ENCODE measurements around the gene LDAH.

Gene LDAH

DNA sequence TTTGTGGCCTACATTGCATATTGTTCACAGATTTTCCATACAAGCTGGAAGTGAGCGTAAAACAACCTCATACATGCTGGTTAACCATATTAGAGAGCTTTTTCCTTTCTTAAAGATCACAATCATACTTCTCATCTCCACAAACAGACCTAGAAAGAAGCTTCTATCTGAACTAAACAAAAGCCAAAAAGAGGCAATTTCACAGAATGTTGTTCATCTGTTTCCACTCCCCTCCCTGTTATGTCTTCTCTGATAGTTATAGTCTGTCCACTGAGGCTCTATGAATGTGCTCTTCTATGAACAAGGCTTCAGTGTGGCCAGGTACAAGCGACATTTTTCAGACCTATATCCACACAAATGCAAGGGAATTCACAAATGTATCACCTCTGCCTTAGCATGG, 63.4 kb downstream of the LDAH start:
- H2BK5ac ChIP-seq (ENCODE audit: low read length), result no peak overlapping the region
- H3K18ac ChIP-seq (ENCODE audit: low read length), result no peak overlapping the region
- no peak overlapping the region for H2BK12ac ChIP-seq (ENCODE audit: low read length)
- no peak overlapping the region for H4K91ac ChIP-seq (ENCODE audit: low read depth, low read length, poor library complexity)
- no peak overlapping the region for H3K4ac ChIP-seq (ENCODE audit: low read length)
- no CpG with 5 or more reads among the region's 2 CpGs for WGBS, 2 donors (ENCODE audit: extremely low coverage in 2 of 2, insufficient read length in 2 of 2, insufficient replicate concordance in 1 of 2)
- H3K9ac ChIP-seq (ENCODE audit: low read depth, low read length, poor library complexity), result no peak overlapping the region
- no peak overlapping the region for H2AK5ac ChIP-seq (ENCODE audit: low read depth, low read length)
- no peak overlapping the region for H3K4me2 ChIP-seq (ENCODE audit: insufficient read depth, low read length, poor library complexity, severe bottlenecking)
- H4K8ac ChIP-seq (ENCODE audit: low read depth, low read length), result no peak overlapping the region
- no peak for DNase-seq (ENCODE audit: low spot score)
- H2BK120ac ChIP-seq (ENCODE audit: low read depth, low read length), result no peak overlapping the region
- H3K4me3 ChIP-seq (ENCODE audit: low read length in 2 of 2), result no peak overlapping the region
- H3K27me3 ChIP-seq (ENCODE audit: control insufficient read depth in 3 of 3, insufficient read depth in 3 of 3, low read depth in 1 of 3, low read length in 3 of 3), result no peaks in the 10 kb centered on the region
- no peak overlapping the region for H3K14ac ChIP-seq (ENCODE audit: low read length)
- no peaks in the 10 kb centered on the region for H3K9me3 ChIP-seq (replicated peaks in 1 of 2; ENCODE audit: control insufficient read depth in 2 of 2, insufficient read depth in 1 of 2, low read depth in 1 of 2, low read length in 2 of 2)
- H3K23ac ChIP-seq (ENCODE audit: low read depth, low read length, poor library complexity), result no peak overlapping the region
- H3K4me1 ChIP-seq (ENCODE audit: control insufficient read depth in 2 of 2, insufficient read depth in 1 of 2, low read depth in 1 of 2, low read length in 2 of 2), result no peaks in the 10 kb centered on the region
- H2AFZ ChIP-seq (ENCODE audit: low read length), result no peak overlapping the region
- no peaks in the 10 kb centered on the region for H3K79me1 ChIP-seq (ENCODE audit: low read depth, low read length)
- no peak overlapping the region for H2BK15ac ChIP-seq (ENCODE audit: low read length)
- H3K36me3 ChIP-seq (replicated peaks in 1 of 2; ENCODE audit: control insufficient read depth in 2 of 2, insufficient read depth in 2 of 2, low read length in 2 of 2), result peaks cover 4 to 53% of the 10 kb centered on the region in 2 donors
- no peak overlapping the region for H3K27ac ChIP-seq (replicated peaks; ENCODE audit: low read length)

DNA sequence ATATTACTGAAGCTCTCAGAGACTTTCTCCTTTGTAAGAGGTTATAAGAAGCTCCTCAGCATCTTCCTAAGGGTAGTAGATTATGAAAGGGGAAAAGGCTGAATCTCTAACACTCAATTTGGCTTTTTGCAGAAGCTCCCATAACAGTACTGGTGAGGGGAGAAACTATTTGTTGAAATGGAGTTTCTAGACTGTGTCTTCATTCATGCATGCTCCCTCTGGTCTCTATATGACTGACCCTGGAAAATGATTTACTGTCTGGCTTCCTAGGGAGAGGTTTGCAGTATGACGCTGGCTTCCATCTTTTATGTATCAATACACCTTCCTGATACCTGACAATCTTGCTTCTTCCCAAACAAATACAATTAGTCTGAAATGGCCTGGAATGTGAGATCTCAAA, 63.9 kb downstream of the LDAH start:
- Histone ChIP-seq H4K8ac (ENCODE audit: low read depth, low read length) (no peak overlapping the region), H3K27me3 (ENCODE audit: control insufficient read depth in 3 of 3, insufficient read depth in 3 of 3, low read depth in 1 of 3, low read length in 3 of 3) (no peaks in the 10 kb centered on the region), H2BK5ac (ENCODE audit: low read length) (no peak overlapping the region), H3K4ac (ENCODE audit: low read length) (no peak overlapping the region), H3K4me2 (ENCODE audit: insufficient read depth, low read length, poor library complexity, severe bottlenecking) (no peak overlapping the region), H3K23ac (ENCODE audit: low read depth, low read length, poor library complexity) (no peak overlapping the region), H3K79me1 (ENCODE audit: low read depth, low read length) (no peaks in the 10 kb centered on the region), H3K4me3 (ENCODE audit: low read length in 2 of 2) (no peak overlapping the region), H2BK120ac (ENCODE audit: low read depth, low read length) (no peak overlapping the region), H3K36me3 (replicated peaks in 1 of 2; ENCODE audit: control insufficient read depth in 2 of 2, insufficient read depth in 2 of 2, low read length in 2 of 2) (peaks cover 4 to 51% of the 10 kb centered on the region in 2 donors), H2AFZ (ENCODE audit: low read length) (no peak overlapping the region), H2BK15ac (ENCODE audit: low read length) (no peak overlapping the region), H3K4me1 (ENCODE audit: control insufficient read depth in 2 of 2, insufficient read depth in 1 of 2, low read depth in 1 of 2, low read length in 2 of 2) (no peaks in the 10 kb centered on the region), H4K91ac (ENCODE audit: low read depth, low read length, poor library complexity) (no peak overlapping the region), H3K27ac (replicated peaks; ENCODE audit: low read length) (no peak overlapping the region), H2AK5ac (ENCODE audit: low read depth, low read length) (no peak overlapping the region), H3K14ac (ENCODE audit: low read length) (no peak overlapping the region), H3K9ac (ENCODE audit: low read depth, low read length, poor library complexity) (no peak overlapping the region), H3K18ac (ENCODE audit: low read length) (no peak overlapping the region), H2BK12ac (ENCODE audit: low read length) (no peak overlapping the region), H3K9me3 (replicated peaks in 1 of 2; ENCODE audit: control insufficient read depth in 2 of 2, insufficient read depth in 1 of 2, low read depth in 1 of 2, low read length in 2 of 2) (no peaks in the 10 kb centered on the region)
- no CpG with 5 or more reads among the region's 1 CpG for WGBS, 2 donors (ENCODE audit: extremely low coverage in 2 of 2, insufficient read length in 2 of 2, insufficient replicate concordance in 1 of 2)
- DNase-seq (ENCODE audit: low spot score), result no peak

DNA sequence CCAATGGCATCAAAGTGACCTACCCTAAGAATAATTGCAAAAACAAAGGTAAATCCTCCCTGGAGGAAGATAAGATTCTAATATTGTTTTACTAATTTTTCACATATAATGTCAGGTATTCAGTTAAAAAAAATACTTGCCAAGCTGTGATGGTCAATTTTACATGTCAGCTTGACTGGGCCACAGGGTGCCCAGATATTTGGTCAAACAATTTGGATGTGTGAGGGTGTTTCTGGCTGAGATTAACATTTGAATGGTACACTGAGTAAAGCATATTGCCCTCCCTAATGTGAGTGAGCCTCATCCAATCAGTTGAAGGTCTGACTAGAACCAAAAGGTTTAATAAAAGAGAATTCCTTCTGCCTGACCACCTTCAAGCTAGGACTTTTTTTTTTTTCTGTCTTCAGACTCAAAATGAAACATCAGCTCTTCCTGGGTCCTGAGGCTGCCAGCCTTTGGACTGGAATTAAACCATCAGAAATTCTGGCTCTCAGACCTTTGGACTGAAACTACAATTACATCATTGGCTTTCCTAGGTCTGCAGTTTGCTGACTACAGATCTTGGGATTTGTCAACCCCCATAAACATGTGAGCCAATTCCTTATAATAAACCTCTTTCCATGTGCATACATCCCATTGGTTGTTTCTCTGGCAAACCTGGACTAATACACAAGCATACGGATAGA, 65.4 kb downstream of the LDAH start:
- Histone ChIP-seq H2BK12ac (ENCODE audit: low read length) (no peak overlapping the region), H3K36me3 (replicated peaks in 1 of 2; ENCODE audit: control insufficient read depth in 2 of 2, insufficient read depth in 2 of 2, low read length in 2 of 2) (peaks cover 4 to 53% of the 10 kb centered on the region in 2 donors), H3K9me3 (replicated peaks in 1 of 2; ENCODE audit: control insufficient read depth in 2 of 2, insufficient read depth in 1 of 2, low read depth in 1 of 2, low read length in 2 of 2) (peaks cover 0 to 4% of the 10 kb centered on the region in 2 donors), H4K91ac (ENCODE audit: low read depth, low read length, poor library complexity) (no peak overlapping the region), H4K8ac (ENCODE audit: low read depth, low read length) (no peak overlapping the region), H2BK15ac (ENCODE audit: low read length) (no peak overlapping the region), H2BK5ac (ENCODE audit: low read length) (no peak overlapping the region), H3K4ac (ENCODE audit: low read length) (no peak overlapping the region), H3K27ac (replicated peaks; ENCODE audit: low read length) (no peak overlapping the region), H3K4me2 (ENCODE audit: insufficient read depth, low read length, poor library complexity, severe bottlenecking) (no peak overlapping the region), H3K18ac (ENCODE audit: low read length) (no peak overlapping the region), H3K23ac (ENCODE audit: low read depth, low read length, poor library complexity) (no peak overlapping the region), H3K9ac (ENCODE audit: low read depth, low read length, poor library complexity) (no peak overlapping the region), H3K14ac (ENCODE audit: low read length) (no peak overlapping the region), H2BK120ac (ENCODE audit: low read depth, low read length) (no peak overlapping the region), H2AFZ (ENCODE audit: low read length) (no peak overlapping the region), H3K79me1 (ENCODE audit: low read depth, low read length) (no peaks in the 10 kb centered on the region), H3K4me3 (ENCODE audit: low read length in 2 of 2) (no peak overlapping the region), H3K27me3 (ENCODE audit: control insufficient read depth in 3 of 3, insufficient read depth in 3 of 3, low read depth in 1 of 3, low read length in 3 of 3) (no peaks in the 10 kb centered on the region), H3K4me1 (ENCODE audit: control insufficient read depth in 2 of 2, insufficient read depth in 1 of 2, low read depth in 1 of 2, low read length in 2 of 2) (no peaks in the 10 kb centered on the region), H2AK5ac (ENCODE audit: low read depth, low read length) (no peak overlapping the region)
- no CpG with 5 or more reads among the region's 1 CpG for WGBS, 2 donors (ENCODE audit: extremely low coverage in 2 of 2, insufficient read length in 2 of 2, insufficient replicate concordance in 1 of 2)
- DNase-seq (ENCODE audit: low spot score), result no peak

DNA sequence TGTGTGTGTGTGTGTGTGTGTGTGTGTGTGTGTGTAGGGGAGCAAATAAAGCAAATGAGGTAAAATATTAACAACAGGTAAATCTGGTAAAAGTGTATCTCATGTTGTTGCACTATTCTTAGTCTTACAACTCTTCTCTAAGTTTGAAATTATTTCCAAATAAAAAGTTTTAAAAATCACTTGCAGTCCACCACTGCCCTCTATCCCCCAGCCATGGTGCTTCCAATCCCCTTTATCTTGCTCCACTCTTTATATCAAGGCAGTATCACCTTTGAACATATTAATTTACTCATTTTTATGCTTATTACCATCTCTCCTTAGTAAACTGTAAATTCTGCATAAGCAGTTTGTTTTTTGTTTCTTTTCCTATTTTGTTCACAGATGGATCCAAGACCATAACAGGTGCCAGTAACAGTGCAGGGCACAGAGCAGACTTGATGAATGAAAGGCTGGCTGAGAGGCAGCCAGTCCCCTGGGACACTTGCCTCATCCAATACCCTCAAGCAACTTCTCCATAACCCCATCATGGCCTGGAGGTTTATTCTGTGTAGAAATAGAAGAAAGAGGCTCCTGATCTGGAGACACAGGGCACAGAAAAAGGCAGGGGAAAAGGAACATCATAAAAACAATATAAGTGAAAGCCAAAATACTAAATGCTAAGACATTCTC, 67.6 kb downstream of the LDAH start:
- no peak overlapping the region for H2BK12ac ChIP-seq (ENCODE audit: low read length)
- H3K9me3 ChIP-seq (replicated peaks in 1 of 2; ENCODE audit: control insufficient read depth in 2 of 2, insufficient read depth in 1 of 2, low read depth in 1 of 2, low read length in 2 of 2), result peaks cover 0 to 15% of the 10 kb centered on the region in 2 donors
- H2BK5ac ChIP-seq (ENCODE audit: low read length), result no peak overlapping the region
- no peak overlapping the region for H4K8ac ChIP-seq (ENCODE audit: low read depth, low read length)
- no peaks in the 10 kb centered on the region for H3K4me1 ChIP-seq (ENCODE audit: control insufficient read depth in 2 of 2, insufficient read depth in 1 of 2, low read depth in 1 of 2, low read length in 2 of 2)
- no peak overlapping the region for H4K91ac ChIP-seq (ENCODE audit: low read depth, low read length, poor library complexity)
- peaks cover under 1 to 55% of the 10 kb centered on the region in 2 donors for H3K36me3 ChIP-seq (replicated peaks in 1 of 2; ENCODE audit: control insufficient read depth in 2 of 2, insufficient read depth in 2 of 2, low read length in 2 of 2)
- no peak overlapping the region for H3K4me2 ChIP-seq (ENCODE audit: insufficient read depth, low read length, poor library complexity, severe bottlenecking)
- no peak overlapping the region for H2AK5ac ChIP-seq (ENCODE audit: low read depth, low read length)
- H3K4ac ChIP-seq (ENCODE audit: low read length), result no peak overlapping the region
- no peaks in the 10 kb centered on the region for H3K79me1 ChIP-seq (ENCODE audit: low read depth, low read length)
- no peak overlapping the region for H3K9ac ChIP-seq (ENCODE audit: low read depth, low read length, poor library complexity)
- no peak overlapping the region for H3K27ac ChIP-seq (replicated peaks; ENCODE audit: low read length)
- DNase-seq (ENCODE audit: low spot score), result no peak
- H3K27me3 ChIP-seq (ENCODE audit: control insufficient read depth in 3 of 3, insufficient read depth in 3 of 3, low read depth in 1 of 3, low read length in 3 of 3), result no peaks in the 10 kb centered on the region
- H2AFZ ChIP-seq (ENCODE audit: low read length), result no peak overlapping the region
- H2BK120ac ChIP-seq (ENCODE audit: low read depth, low read length), result no peak overlapping the region
- no peak overlapping the region for H3K14ac ChIP-seq (ENCODE audit: low read length)
- no peak overlapping the region for H2BK15ac ChIP-seq (ENCODE audit: low read length)
- no peak overlapping the region for H3K18ac ChIP-seq (ENCODE audit: low read length)
- no peak overlapping the region for H3K23ac ChIP-seq (ENCODE audit: low read depth, low read length, poor library complexity)
- no peak overlapping the region for H3K4me3 ChIP-seq (ENCODE audit: low read length in 2 of 2)
